ENCODE data around the gene FBXW8. TPM values are rescaled to one million over a fixed set of nuclear protein-coding genes. Genes with fewer than 3 reads are reported as not detected.

FBXW8 gene
- polyA plus RNA-seq, 1 donor (not counting 4 experiments of a cell fraction or from before 2014, with no cell fraction given) = 5.0 TPM

DNA sequence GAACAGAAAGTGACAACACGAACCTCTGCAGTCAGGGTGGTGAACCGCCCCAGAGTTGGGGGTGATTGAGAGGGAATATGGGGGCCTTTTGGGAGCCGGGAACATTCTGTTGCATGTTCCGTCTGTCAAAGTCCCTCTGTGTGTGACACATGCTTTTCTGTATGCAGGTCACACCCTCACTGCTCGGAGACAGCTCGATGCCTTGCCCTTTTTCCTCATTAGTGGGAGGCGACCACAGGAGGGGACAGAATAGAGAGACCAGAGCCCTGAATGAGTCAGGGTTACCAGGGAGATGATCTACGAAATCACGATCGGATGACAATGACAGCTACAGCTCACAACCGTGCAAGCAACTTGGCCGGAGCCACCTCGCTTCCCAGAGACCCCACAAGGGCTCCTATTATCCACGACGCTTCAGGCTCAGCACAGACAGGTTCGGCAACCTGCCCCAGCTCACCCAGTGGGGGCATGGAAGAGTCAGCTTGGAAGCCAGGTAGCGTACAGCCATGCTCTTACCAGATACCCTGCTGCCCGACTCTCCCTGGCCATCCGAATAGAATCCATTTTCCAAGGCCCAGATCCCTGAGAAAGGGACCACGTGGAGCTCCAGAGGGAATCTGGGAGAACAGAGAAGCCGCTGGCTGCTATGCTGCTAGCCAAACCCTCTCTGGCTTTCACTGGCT is 149.6 kb downstream of the FBXW8 start:
- Histone ChIP-seq H3K4me1 (ENCODE audit: control insufficient read depth, extremely low read depth, insufficient read depth, low read length) (no peaks in the 10 kb centered on the region), H3K27ac (ENCODE audit: control insufficient read depth, insufficient read depth, low read length) (no peak overlapping the region), H3K9me3 (ENCODE audit: control insufficient read depth, low read depth, low read length) (no peaks in the 10 kb centered on the region), H3K4me3 (ENCODE audit: control insufficient read depth in 2 of 3, extremely low read depth in 1 of 3, insufficient read depth in 2 of 3, low read depth in 1 of 3, low read length in 3 of 3) (no peak overlapping the region), H3K4me2 (ENCODE audit: control insufficient read depth, extremely low read depth, insufficient read depth, low read depth, low read length) (no peak overlapping the region), H3K9ac (ENCODE audit: control insufficient read depth, extremely low read depth, insufficient read depth, low read length) (no peak overlapping the region), H4K20me1 (ENCODE audit: control insufficient read depth, extremely low read depth, insufficient read depth, low read length) (no peaks in the 10 kb centered on the region), H2AFZ (ENCODE audit: control insufficient read depth, low read length) (no peak overlapping the region), H3K27me3 (ENCODE audit: control insufficient read depth, extremely low read depth, insufficient read depth, low read length) (peaks cover 24% of the 10 kb centered on the region), H3K9me1 (ENCODE audit: control insufficient read depth, extremely low read depth, insufficient read depth, low read length) (no peaks in the 10 kb centered on the region), H3K79me2 (ENCODE audit: control insufficient read depth, insufficient read depth, low read length) (no peaks in the 10 kb centered on the region), H3K36me3 (ENCODE audit: control insufficient read depth in 2 of 2, extremely low read depth in 1 of 2, insufficient read depth in 2 of 2, low read length in 2 of 2) (no peaks in the 10 kb centered on the region)
- no peak for DNase-seq (ENCODE audit: low read depth, low spot score)
- no peak for TF ChIP-seq EZH2 (IDR thresholded peaks at IDR 0.05; ENCODE audit: low read length)
- TF ChIP-seq, protein P1, sequence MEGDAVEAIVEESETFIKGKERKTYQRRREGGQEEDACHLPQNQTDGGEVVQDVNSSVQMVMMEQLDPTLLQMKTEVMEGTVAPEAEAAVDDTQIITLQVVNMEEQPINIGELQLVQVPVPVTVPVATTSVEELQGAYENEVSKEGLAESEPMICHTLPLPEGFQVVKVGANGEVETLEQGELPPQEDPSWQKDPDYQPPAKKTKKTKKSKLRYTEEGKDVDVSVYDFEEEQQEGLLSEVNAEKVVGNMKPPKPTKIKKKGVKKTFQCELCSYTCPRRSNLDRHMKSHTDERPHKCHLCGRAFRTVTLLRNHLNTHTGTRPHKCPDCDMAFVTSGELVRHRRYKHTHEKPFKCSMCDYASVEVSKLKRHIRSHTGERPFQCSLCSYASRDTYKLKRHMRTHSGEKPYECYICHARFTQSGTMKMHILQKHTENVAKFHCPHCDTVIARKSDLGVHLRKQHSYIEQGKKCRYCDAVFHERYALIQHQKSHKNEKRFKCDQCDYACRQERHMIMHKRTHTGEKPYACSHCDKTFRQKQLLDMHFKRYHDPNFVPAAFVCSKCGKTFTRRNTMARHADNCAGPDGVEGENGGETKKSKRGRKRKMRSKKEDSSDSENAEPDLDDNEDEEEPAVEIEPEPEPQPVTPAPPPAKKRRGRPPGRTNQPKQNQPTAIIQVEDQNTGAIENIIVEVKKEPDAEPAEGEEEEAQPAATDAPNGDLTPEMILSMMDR (optimal IDR thresholded peaks at IDR 0.05 in 1 of 3, IDR thresholded peaks at IDR 0.05 in 1 of 3, conservative IDR thresholded peaks at IDR 0.05 in 1 of 3; ENCODE audit: extremely low read depth in 1 of 3, insufficient read depth in 2 of 3, low read length in 3 of 3) = no peak
- dilution Hi-C loops (cut with MboI; ENCODE audit: extremely low pct_ligation_motif_present, low sequenced_read_pairs) = no loop called here
- no peak for FAIRE-seq

DNA sequence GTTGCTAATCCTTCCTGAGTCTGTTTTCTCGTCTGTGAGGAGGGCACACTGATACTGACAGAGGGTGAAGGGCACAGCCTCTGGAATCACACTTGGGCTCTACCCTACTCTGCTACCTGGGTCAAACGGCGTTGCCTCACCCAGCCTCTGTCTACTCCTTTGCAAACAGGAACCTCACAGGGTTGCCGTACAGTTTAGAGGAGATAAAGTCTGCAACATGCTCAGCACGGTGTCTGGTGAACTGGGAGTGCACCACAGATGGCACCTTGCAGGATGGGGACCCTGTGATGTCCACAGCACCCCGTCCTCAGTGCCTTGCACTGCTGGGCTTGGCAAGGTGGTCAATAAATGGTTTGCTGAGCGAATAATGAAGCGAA is 150.2 kb downstream of the FBXW8 start:
- Histone ChIP-seq H2AFZ (ENCODE audit: control insufficient read depth, low read length) (no peak overlapping the region), H3K9me1 (ENCODE audit: control insufficient read depth, extremely low read depth, insufficient read depth, low read length) (no peaks in the 10 kb centered on the region), H3K27me3 (ENCODE audit: control insufficient read depth, extremely low read depth, insufficient read depth, low read length) (peaks cover 24% of the 10 kb centered on the region), H3K9me3 (ENCODE audit: control insufficient read depth, low read depth, low read length) (no peaks in the 10 kb centered on the region), H3K79me2 (ENCODE audit: control insufficient read depth, insufficient read depth, low read length) (no peaks in the 10 kb centered on the region), H3K4me1 (ENCODE audit: control insufficient read depth, extremely low read depth, insufficient read depth, low read length) (no peaks in the 10 kb centered on the region), H4K20me1 (ENCODE audit: control insufficient read depth, extremely low read depth, insufficient read depth, low read length) (no peaks in the 10 kb centered on the region), H3K9ac (ENCODE audit: control insufficient read depth, extremely low read depth, insufficient read depth, low read length) (no peak overlapping the region), H3K27ac (ENCODE audit: control insufficient read depth, insufficient read depth, low read length) (no peak overlapping the region), H3K4me3 (ENCODE audit: control insufficient read depth in 2 of 3, extremely low read depth in 1 of 3, insufficient read depth in 2 of 3, low read depth in 1 of 3, low read length in 3 of 3) (no peak overlapping the region), H3K4me2 (ENCODE audit: control insufficient read depth, extremely low read depth, insufficient read depth, low read depth, low read length) (no peak overlapping the region), H3K36me3 (ENCODE audit: control insufficient read depth in 2 of 2, extremely low read depth in 1 of 2, insufficient read depth in 2 of 2, low read length in 2 of 2) (no peaks in the 10 kb centered on the region)
- dilution Hi-C loops (cut with MboI; ENCODE audit: extremely low pct_ligation_motif_present, low sequenced_read_pairs) = no loop called here
- DNase-seq (ENCODE audit: low read depth, low spot score) (no peak), FAIRE-seq (no peak)
- TF ChIP-seq, protein P1 (optimal IDR thresholded peaks at IDR 0.05 in 1 of 3, IDR thresholded peaks at IDR 0.05 in 1 of 3, conservative IDR thresholded peaks at IDR 0.05 in 1 of 3; ENCODE audit: extremely low read depth in 1 of 3, insufficient read depth in 2 of 3, low read length in 3 of 3) = no peak
- peak; percentile 20 for TF ChIP-seq EZH2 (IDR thresholded peaks at IDR 0.05; ENCODE audit: low read length)

All from keratinocyte (primary cell).